IMR-90 (cell line): ENCODE results near the gene PARPBP. TPM values are rescaled to one million over a fixed set of nuclear protein-coding genes. Genes with fewer than 3 reads are reported as not detected.

Experiments used
- ATAC-seq: fragments of 200-7000 bp; cut with Tn5 transposase; 2 replicates; pipeline ENCODE4 v1.9.1; 2020; ENCODE audit warnings: low read depth, mild to moderate bottlenecking, moderate library complexity
- Bru-seq: library from RNA; stranded (reverse); fragments of 400-500 nt; gene quantifications from one replicate; lab custom pipeline; 2021; lab: Mats Ljungman, UMichigan
- BruChase-seq, 2 experiments: library from RNA; stranded (reverse); fragments of 400-500 nt; gene quantifications; one replicate each; lab custom pipeline; 2021; lab: Mats Ljungman, UMichigan
- BruUV-seq: library from RNA; stranded (reverse); fragments of 400-500 nt; replicated peaks from 2 replicates; lab custom pipeline; 2021; lab: Mats Ljungman, UMichigan
- CTCF ChIA-PET: fragments of 300-600 bp; formaldehyde crosslinking; extraction: SDS; loops from one replicate; lab custom pipeline; 2021; ENCODE audit warnings: antibody characterized with exemption; lab: Yijun Ruan, JAX
- POLR2A ChIA-PET: fragments of 300-600 bp; sonication (Branson Sonifier 250); formaldehyde crosslinking; loops from one replicate; lab custom pipeline; 2022; ENCODE audit warnings: antibody characterized with exemption; ENCODE audit not compliant: unreplicated experiment; lab: Charles Lee
- DNase-seq: peaks from one replicate; pipeline ENCODE4 v3.0.0; 2013
- H2AFZ ChIP-seq: replicated peaks from 2 replicates; pipeline ENCODE3; 2013; ENCODE audit warnings: low read length, mild to moderate bottlenecking; ENCODE audit not compliant: poor library complexity
- H2AK5ac ChIP-seq: 2 replicates; pipeline ENCODE4 v1.6.1; 2013; ENCODE audit warnings: low read depth, low read length, inconsistent platforms
- H2AK9ac ChIP-seq: replicated peaks from 2 replicates; pipeline ENCODE3; 2013; ENCODE audit warnings: mild to moderate bottlenecking, low read depth, low read length, moderate library complexity; ENCODE audit not compliant: poor library complexity
- H2BK120ac ChIP-seq: 2 replicates; pipeline ENCODE4 v1.6.1; 2013; ENCODE audit warnings: low read depth, low read length, inconsistent platforms
- H2BK15ac ChIP-seq: 3 replicates; pipeline ENCODE4 v1.6.1; 2013; ENCODE audit warnings: low read depth, low read length, inconsistent platforms
- H2BK20ac ChIP-seq: 2 replicates; pipeline ENCODE4 v1.6.1; 2013; ENCODE audit warnings: low read depth, mild to moderate bottlenecking, inconsistent platforms, low read length, moderate library complexity
- H2BK5ac ChIP-seq: 2 replicates; pipeline ENCODE4 v1.6.1; 2013; ENCODE audit warnings: mild to moderate bottlenecking, low read depth, low read length, inconsistent platforms; ENCODE audit not compliant: poor library complexity, severe bottlenecking
- H3K14ac ChIP-seq: replicated peaks from 2 replicates; pipeline ENCODE4 v1.6.1; 2013; ENCODE audit warnings: low read depth, low read length, inconsistent platforms
- H3K18ac ChIP-seq: 2 replicates; pipeline ENCODE4 v1.6.1; 2013; ENCODE audit warnings: low read depth, low read length, control low read depth
- H3K23ac ChIP-seq: 2 replicates; pipeline ENCODE4 v1.6.1; 2013; ENCODE audit warnings: low read depth, low read length, inconsistent platforms
- H3K27ac ChIP-seq: 2 replicates; pipeline ENCODE4 v1.5.1; 2013; ENCODE audit warnings: mild to moderate bottlenecking, control low read depth, low read length; ENCODE audit not compliant: insufficient read depth
- H3K27me3 ChIP-seq: 2 replicates; pipeline ENCODE4 v1.6.1; 2013; ENCODE audit warnings: low read length; ENCODE audit not compliant: control insufficient read depth, insufficient read depth
- H3K36me3 ChIP-seq: 2 replicates; pipeline ENCODE4 v1.6.1; 2013; ENCODE audit warnings: low read length, mixed read lengths; ENCODE audit not compliant: control insufficient read depth, insufficient read depth
- H3K4ac ChIP-seq: 2 replicates; pipeline ENCODE4 v1.6.1; 2013; ENCODE audit warnings: low read depth, low read length, inconsistent platforms
- H3K4me1 ChIP-seq: 2 replicates; pipeline ENCODE4 v1.6.1; 2013; ENCODE audit warnings: low read length, mixed read lengths; ENCODE audit not compliant: control insufficient read depth, insufficient read depth
- H3K4me2 ChIP-seq: 2 replicates; pipeline ENCODE4 v1.6.1; 2013; ENCODE audit warnings: low read depth, mild to moderate bottlenecking, control low read depth, low read length, moderate library complexity
- H3K4me3 ChIP-seq: 2 replicates; pipeline ENCODE4 v1.5.1; 2013; ENCODE audit warnings: low read depth, mild to moderate bottlenecking, control low read depth, low read length, moderate library complexity; ENCODE audit not compliant: insufficient read depth
- H3K56ac ChIP-seq: 2 replicates; pipeline ENCODE4 v1.6.1; 2013; ENCODE audit warnings: low read length, inconsistent platforms; ENCODE audit not compliant: insufficient read depth; ENCODE audit errors: extremely low read depth
- H3K79me1 ChIP-seq, 2 experiments: 2 replicates each; pipeline ENCODE4 v1.6.1; 2013; ENCODE audit warnings: low read length in 2 of 2, inconsistent platforms in 1 of 2, low read depth in 1 of 2
- H3K9ac ChIP-seq: 2 replicates; pipeline ENCODE4 v1.6.1; 2013; ENCODE audit warnings: low read depth, low read length, control low read depth
- H3K9me1 ChIP-seq: 2 replicates; pipeline ENCODE4 v1.6.1; 2013; ENCODE audit warnings: low read length, inconsistent platforms; ENCODE audit not compliant: insufficient read depth
- H3K9me3 ChIP-seq: 2 replicates; pipeline ENCODE4 v1.6.1; 2013; ENCODE audit warnings: low read length; ENCODE audit not compliant: control insufficient read depth, insufficient read depth
- H4K20me1 ChIP-seq: 2 replicates; pipeline ENCODE4 v1.6.1; 2013; ENCODE audit warnings: low read length, inconsistent platforms; ENCODE audit not compliant: insufficient read depth
- H4K5ac ChIP-seq: 2 replicates; pipeline ENCODE4 v1.6.1; 2013; ENCODE audit warnings: mild to moderate bottlenecking, low read depth, low read length, control low read depth
- H4K8ac ChIP-seq, 2 experiments: 2 replicates each; pipeline ENCODE4 v1.6.1; 2013; ENCODE audit warnings: low read depth in 2 of 2, low read length in 2 of 2, control low read depth in 1 of 2, inconsistent platforms in 1 of 2
- H4K91ac ChIP-seq: 2 replicates; pipeline ENCODE4 v1.6.1; 2013; ENCODE audit warnings: low read depth, low read length, inconsistent platforms; ENCODE audit not compliant: insufficient read depth
- CHD1 ChIP-seq: IDR thresholded peaks from 2 replicates; pipeline ENCODE4 v1.6.1; 2012; ENCODE audit warnings: low read depth, low read length, improper control_type of control experiment
- FOS ChIP-seq: fragments of 150-350 bp; IDR thresholded peaks from 2 replicates; pipeline ENCODE4 v1.6.1; 2016; ENCODE audit warnings: low read depth, low read length
- MAFK ChIP-seq: IDR thresholded peaks from 2 replicates; pipeline ENCODE4 v1.6.1; 2012; ENCODE audit warnings: low read depth, low read length, improper control_type of control experiment
- MXI1 ChIP-seq: IDR thresholded peaks from 2 replicates; pipeline ENCODE4 v1.6.1; 2012; ENCODE audit warnings: low read depth, mild to moderate bottlenecking, low read length, moderate library complexity, borderline replicate concordance
- POLR2A ChIP-seq: IDR thresholded peaks from 2 replicates; pipeline ENCODE4 v1.6.1; 2012; ENCODE audit warnings: mild to moderate bottlenecking, low read depth, low read length
- RAD21 ChIP-seq: IDR thresholded peaks from 2 replicates; pipeline ENCODE4 v1.6.1; 2012; ENCODE audit warnings: low read length, improper control_type of control experiment
- RCOR1 ChIP-seq: IDR thresholded peaks from 2 replicates; pipeline ENCODE4 v1.6.1; 2012; ENCODE audit warnings: mild to moderate bottlenecking, low read length, improper control_type of control experiment; ENCODE audit not compliant: insufficient replicate concordance
- WGBS, 2 experiments: methylation state at CpG; one replicate each; pipeline versions ENCODE4 v1.1.5 to v1.1.7; 2013; ENCODE audit warnings: missing lambda C conversion rate in 2 of 2; ENCODE audit not compliant: insufficient read length in 1 of 2; ENCODE audit errors: extremely low coverage in 2 of 2; 5-methylcytosine and 5-hydroxymethylcytosine counted together
- dilution Hi-C: fragments of 300-500 bp; cut with HindIII; formaldehyde crosslinking; loops from one replicate; pipeline ENCODE4 v1.14.3; 2018; ENCODE audit warnings: low sequenced_read_pairs; ENCODE audit not compliant: unreplicated experiment
- in situ Hi-C: fragments of 300-500 bp; cut with MboI; formaldehyde crosslinking; loops from 3 replicates; pipeline ENCODE4 v1.14.3; 2019; ENCODE audit warnings: low sequenced_read_pairs, inconsistent platforms, mixed read lengths
- intact Hi-C: fragments of 100-400 bp; cut with micrococcal nuclease; formaldehyde crosslinking; loops from 2 replicates; pipeline ENCODE4 v1.10.0; 2022
- long read RNA-seq: library from polyadenylated mRNA; unstranded; transcript quantifications from one replicate; pipeline ENCODE4 v2.0.0, GENCODE V29; 2021; ENCODE audit not compliant: unreplicated experiment
- polyA plus RNA-seq, 3 experiments: library from polyadenylated mRNA; depleted of rRNA; stranded (reverse); fragments of >200 nt; gene quantifications; 2 replicates each; pipeline ENCODE4 v1.2.3, GENCODE V29; 2012; ENCODE audit warnings: low replicate concordance in 1 of 3
- total RNA-seq: library from RNA; depleted of rRNA; stranded (reverse); fragments of >200 nt; gene quantifications from 2 replicates; pipeline ENCODE4 v1.2.3, GENCODE V29; 2012; rRNA removed
- TF ChIP-seq, protein P1 (sequence below): fragments of 150-350 bp; IDR thresholded peaks from 2 replicates; pipeline ENCODE4 v1.6.1; 2017; ENCODE audit warnings: mild to moderate bottlenecking, antibody characterized with exemption, low read length, low read depth
- TF ChIP-seq, protein P2 (sequence below): conservative IDR thresholded peaks from 2 replicates; pipeline ENCODE4 v1.5.1; 2012; ENCODE audit warnings: mild to moderate bottlenecking, low read depth, low read length, improper control_type of control experiment

The PARPBP gene, protein sequence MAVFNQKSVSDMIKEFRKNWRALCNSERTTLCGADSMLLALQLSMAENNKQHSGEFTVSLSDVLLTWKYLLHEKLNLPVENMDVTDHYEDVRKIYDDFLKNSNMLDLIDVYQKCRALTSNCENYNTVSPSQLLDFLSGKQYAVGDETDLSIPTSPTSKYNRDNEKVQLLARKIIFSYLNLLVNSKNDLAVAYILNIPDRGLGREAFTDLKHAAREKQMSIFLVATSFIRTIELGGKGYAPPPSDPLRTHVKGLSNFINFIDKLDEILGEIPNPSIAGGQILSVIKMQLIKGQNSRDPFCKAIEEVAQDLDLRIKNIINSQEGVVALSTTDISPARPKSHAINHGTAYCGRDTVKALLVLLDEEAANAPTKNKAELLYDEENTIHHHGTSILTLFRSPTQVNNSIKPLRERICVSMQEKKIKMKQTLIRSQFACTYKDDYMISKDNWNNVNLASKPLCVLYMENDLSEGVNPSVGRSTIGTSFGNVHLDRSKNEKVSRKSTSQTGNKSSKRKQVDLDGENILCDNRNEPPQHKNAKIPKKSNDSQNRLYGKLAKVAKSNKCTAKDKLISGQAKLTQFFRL
- total RNA-seq, result 7.2 and 15.6 TPM in 2 replicates
- 3.0 and 4.8 TPM in 2 replicates for polyA plus RNA-seq (2012; rRNA removed)
- polyA plus RNA-seq (2012; cell fraction: cytosol; rRNA removed), result 0.44 and 1.1 TPM in 2 replicates
- polyA plus RNA-seq (2012; cell fraction: nucleus; rRNA removed; ENCODE audit: low replicate concordance), result 0.71 and 4.1 TPM in 2 replicates
- Bru-seq, nascent RNA, result percentile 52 among the genes with signal in this experiment
- BruChase-seq, experiment 1, labeled RNA remaining after a 6-hour chase, result percentile 46 among the genes with signal in this experiment
- percentile 50 among the genes with signal in this experiment for BruChase-seq, experiment 2, labeled RNA remaining after a 2-hour chase
- long read RNA-seq, partial matches to known transcripts, result 1 of 11 reads
- long read RNA-seq, other reads (novel, unspliced or antisense), result 8 of 11 reads

DNA sequence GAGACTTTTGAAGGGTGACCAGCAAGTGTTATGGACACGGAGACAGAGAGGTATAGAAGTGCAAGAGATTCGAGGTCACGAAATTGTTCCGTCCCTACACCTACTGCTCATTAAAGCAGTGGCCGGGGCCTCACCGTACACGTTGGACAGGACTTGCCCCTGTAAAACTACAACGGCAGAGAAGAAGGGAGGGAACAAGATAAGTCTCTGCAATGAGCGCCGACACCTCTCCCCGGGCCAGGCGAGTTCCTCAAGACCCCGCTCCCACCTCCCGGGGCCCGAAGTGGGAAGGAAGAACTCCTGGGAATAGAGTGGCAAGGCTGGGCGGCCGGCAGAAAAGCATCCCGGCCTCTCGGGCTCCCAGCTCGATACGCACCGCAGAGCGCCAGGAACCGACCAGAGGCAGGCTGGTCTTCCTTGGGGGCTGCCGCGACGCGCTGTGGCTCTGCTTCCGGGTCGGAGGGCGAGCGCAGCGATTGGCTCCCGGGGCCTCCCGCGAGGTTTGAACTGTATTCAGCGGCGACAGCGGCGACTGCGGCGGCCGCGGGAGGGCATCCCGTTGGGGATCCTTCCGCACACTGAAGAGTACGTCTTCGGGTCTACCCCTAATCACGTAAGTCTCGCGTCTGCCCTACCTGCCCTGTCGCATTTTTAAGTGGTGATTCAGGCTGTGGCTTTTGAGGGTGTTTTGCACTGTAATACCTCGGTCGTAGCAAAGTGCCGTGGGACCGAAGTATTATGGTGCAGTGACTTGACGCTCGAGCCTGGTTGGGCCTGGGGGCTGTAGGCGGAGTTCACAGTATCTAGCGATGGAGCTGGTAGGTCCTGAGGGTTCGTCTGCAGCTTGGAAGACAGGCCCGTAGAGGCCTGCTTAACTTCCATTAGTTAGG lies at the start of gene PARPBP, which contains the start of gene NUP37:
TSS of gene PARPBP (plus strand) at position 510 of the 890 bp plus-strand sequence. CDS start 3,706 bp downstream, outside the sequence.
TSS of gene NUP37 (minus strand) at position 441 of the 890 bp plus-strand sequence. CDS start 1,596 bp downstream, outside the sequence.
- intact Hi-C loops, result loop anchor here (1.0 to 2.0 kb wide), 3 partner anchors 180 to 583 kb away; no protein-coding TSS in a partner anchor
- H4K8ac ChIP-seq, result peak within 1 kb of the TSS; percentile 95 to 96
- POLR2A ChIA-PET, result no interaction called here
- peak within 1 kb of the TSS; percentile 86 for H3K4me3 ChIP-seq
- H2BK120ac ChIP-seq, result peak within 1 kb of the TSS; percentile 48
- H3K14ac ChIP-seq, result peak within 1 kb of the TSS; percentile 92
- peak within 1 kb of the TSS; percentile 78 for H4K91ac ChIP-seq
- H3K9me3 ChIP-seq, result no peaks in the 10 kb centered on the region
- CTCF ChIA-PET, result no interaction called here
- peak within 1 kb of the TSS; percentile 10 for H3K18ac ChIP-seq
- peak within 1 kb of the TSS; percentile 88 for H3K9ac ChIP-seq
- H4K5ac ChIP-seq, result peak within 1 kb of the TSS; percentile 56
- H2BK5ac ChIP-seq, result peak within 1 kb of the TSS; percentile 48
- peaks cover 34 to 44% of the 10 kb centered on the region in 2 experiments for H3K79me1 ChIP-seq
- peak within 1 kb of the TSS; percentile 75 for H3K27ac ChIP-seq
- BruUV-seq, result TSS peak; percentile 73
- H3K27me3 ChIP-seq, result no peaks in the 10 kb centered on the region
- H2AK5ac ChIP-seq, result peak within 1 kb of the TSS; percentile 37; the same call in 1 of the 2 replicates
- peak within 1 kb of the TSS; percentile 16; the same call in 1 of the 3 replicates for H2BK15ac ChIP-seq
- peak within 1 kb of the TSS; percentile 91 for H3K4ac ChIP-seq
- 0 out of 2 replicates have a peak, but pooled peaks cover 1% of the 10 kb centered on the region for H3K36me3 ChIP-seq
- peak within 1 kb of the TSS; percentile 99 for H2AFZ ChIP-seq
- peak within 1 kb of the TSS; percentile 93 for H3K23ac ChIP-seq
- peak within 1 kb of the TSS; percentile 70 for H3K56ac ChIP-seq
- no peak within 1 kb of the TSS for H2BK20ac ChIP-seq
- H3K4me1 ChIP-seq, result peaks cover 4% of the 10 kb centered on the region; the same call in 1 of the 2 replicates
- WGBS, 2 experiments, result 1% methylated on average over 19 of the region's 62 CpGs; no CpG with 5 or more reads in 1 of the 2 experiments
- H2AK9ac ChIP-seq, result peak within 1 kb of the TSS; percentile 84
- ATAC-seq, result peak; percentile 98
- dilution Hi-C loops, result no loop called here
- in situ Hi-C loops, result no loop called here
- H4K20me1 ChIP-seq, result no peaks in the 10 kb centered on the region
- H3K9me1 ChIP-seq, result no peaks in the 10 kb centered on the region
- peak; percentile 81 for DNase-seq
- peak within 1 kb of the TSS; percentile 89 for H3K4me2 ChIP-seq
- TF ChIP-seq MXI1 (peak; percentile 93), MAFK (no peak), CHD1 (no peak), RAD21 (no peak), RCOR1 (no peak), FOS (no peak), POLR2A (peak; percentile 77)
- TF ChIP-seq, protein P1, sequence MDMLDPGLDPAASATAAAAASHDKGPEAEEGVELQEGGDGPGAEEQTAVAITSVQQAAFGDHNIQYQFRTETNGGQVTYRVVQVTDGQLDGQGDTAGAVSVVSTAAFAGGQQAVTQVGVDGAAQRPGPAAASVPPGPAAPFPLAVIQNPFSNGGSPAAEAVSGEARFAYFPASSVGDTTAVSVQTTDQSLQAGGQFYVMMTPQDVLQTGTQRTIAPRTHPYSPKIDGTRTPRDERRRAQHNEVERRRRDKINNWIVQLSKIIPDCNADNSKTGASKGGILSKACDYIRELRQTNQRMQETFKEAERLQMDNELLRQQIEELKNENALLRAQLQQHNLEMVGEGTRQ, result no peak
- TF ChIP-seq, protein P2, sequence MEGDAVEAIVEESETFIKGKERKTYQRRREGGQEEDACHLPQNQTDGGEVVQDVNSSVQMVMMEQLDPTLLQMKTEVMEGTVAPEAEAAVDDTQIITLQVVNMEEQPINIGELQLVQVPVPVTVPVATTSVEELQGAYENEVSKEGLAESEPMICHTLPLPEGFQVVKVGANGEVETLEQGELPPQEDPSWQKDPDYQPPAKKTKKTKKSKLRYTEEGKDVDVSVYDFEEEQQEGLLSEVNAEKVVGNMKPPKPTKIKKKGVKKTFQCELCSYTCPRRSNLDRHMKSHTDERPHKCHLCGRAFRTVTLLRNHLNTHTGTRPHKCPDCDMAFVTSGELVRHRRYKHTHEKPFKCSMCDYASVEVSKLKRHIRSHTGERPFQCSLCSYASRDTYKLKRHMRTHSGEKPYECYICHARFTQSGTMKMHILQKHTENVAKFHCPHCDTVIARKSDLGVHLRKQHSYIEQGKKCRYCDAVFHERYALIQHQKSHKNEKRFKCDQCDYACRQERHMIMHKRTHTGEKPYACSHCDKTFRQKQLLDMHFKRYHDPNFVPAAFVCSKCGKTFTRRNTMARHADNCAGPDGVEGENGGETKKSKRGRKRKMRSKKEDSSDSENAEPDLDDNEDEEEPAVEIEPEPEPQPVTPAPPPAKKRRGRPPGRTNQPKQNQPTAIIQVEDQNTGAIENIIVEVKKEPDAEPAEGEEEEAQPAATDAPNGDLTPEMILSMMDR, result no peak
